HPDE6-E6E7 (cell line): ENCODE measurements around the gene PYGM.
A peak's percentile ranks its signal among the peaks of the same experiment; 100 is the strongest.

ENCODE experiments used
- DNase-seq: peaks from one replicate; pipeline ENCODE4 v3.0.0; 2011; ENCODE audit warnings: missing footprints; ENCODE audit errors: extremely low spot score

PYGM gene

DNA sequence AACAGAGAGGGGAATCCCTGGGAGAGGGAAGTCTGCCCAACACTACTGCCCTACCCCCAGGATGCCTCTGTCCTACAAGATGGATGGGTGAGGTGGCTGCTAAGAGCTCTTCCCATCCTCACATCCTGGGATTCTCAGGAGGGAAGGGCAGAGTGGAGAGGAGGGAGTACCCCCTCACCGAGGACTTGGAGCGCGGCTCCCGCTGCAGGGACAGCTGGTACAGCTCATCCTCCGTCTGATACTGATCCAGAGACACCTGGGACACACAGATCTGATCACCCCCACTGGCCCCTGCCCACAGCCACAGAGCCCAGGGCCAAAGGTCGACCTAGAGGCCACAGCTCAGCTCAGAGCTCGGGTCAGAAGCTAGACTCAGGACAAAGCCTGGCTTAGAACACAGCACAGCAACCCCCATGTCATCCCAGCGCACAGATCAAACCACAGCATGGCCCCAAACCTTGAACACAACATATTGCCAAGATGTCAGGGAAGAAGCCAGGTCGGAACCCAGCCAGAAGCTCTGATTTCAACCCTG lies 24.0 kb downstream of the PYGM start:
- no peak for DNase-seq

DNA sequence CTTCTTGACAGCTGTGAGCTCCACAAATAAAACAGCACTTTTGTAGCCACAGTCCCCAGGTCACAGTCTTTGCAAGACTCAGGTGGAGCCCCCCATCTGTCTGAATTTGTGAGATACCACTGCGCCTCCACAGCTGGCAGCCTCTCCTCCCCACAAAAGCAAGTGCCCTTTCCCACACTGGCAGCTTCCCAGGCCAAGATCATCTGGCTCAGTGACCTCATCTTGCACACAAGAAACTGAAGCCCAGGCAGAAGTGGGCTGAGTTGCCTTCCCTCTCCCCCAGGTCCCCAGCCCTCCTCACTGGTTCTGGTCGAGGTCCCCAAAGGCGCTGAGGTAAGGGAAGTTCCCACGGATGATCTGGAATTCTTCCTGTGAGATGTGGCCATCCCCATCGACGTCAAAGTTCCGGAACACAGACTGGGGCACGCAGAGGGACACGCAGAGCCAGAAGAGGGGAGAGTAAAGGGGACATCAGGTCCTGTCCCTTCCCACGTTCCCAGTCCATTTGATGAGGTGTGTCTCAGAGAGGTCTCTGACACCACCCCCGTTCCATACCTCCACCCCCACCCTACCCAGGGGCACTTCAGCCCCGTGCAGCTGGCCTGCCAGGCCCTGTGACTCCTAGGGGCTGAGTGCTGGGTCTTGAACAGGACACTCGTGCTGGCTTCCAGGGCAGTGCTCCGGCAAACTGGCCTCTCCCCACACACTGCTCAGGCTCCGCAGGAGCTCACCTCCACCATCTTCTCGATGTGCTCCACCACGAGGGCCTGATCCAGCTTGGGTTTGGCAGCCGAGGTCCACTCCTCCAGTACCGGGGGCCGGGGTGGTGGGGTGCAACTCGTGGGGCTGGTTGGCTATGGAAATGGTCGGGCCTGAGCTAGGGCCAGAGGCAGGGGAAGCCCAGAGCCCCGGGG lies 24.7 kb downstream of the PYGM start:
- DNase-seq: no peak

DNA sequence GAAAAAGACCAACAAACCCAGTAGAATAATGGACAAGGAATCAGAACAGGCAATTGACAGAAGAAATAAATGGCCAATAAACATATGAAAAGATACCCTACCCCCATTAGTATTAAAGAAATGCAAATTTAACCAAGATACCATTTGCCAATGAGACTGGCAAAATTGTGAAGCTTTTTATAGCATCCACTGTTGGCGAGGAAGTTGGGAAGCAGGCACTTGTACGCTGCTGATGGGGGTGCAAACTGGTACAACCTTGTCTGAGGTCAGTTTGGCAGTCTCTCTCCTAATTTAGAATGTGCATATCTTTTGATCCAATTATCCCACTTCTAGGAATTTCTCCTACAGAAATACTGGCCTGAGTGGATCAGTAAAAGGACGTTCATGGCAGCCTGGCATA lies 28.2 kb downstream of the PYGM start:
- DNase-seq: no peak

DNA sequence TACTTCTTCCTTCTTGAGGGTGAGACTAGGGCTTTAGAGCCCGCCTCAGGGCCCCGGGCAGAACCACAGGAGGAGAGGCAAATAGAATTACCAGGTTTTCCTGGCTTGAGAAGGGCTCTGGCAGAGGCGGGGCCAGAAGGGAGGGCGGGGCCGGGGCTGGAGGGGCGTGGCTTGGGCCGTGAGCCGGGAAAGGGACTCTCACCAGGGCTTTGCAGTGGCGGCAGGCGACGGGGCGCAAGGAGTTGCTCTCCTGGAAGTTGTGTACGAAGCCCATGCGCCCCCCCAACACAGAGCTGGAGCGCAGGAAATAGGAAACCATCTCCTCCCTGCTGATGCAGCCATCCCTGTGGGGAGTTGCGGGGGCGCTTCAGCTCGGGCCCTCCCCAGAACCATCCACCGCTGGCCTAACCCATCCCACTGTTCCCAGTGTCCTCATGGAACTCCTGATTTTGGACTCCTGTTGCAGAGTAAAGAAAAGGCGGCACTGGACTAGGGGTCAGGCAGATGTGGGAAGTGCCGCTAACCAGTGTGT lies 29.9 kb downstream of the PYGM start:
- no peak for DNase-seq

DNA sequence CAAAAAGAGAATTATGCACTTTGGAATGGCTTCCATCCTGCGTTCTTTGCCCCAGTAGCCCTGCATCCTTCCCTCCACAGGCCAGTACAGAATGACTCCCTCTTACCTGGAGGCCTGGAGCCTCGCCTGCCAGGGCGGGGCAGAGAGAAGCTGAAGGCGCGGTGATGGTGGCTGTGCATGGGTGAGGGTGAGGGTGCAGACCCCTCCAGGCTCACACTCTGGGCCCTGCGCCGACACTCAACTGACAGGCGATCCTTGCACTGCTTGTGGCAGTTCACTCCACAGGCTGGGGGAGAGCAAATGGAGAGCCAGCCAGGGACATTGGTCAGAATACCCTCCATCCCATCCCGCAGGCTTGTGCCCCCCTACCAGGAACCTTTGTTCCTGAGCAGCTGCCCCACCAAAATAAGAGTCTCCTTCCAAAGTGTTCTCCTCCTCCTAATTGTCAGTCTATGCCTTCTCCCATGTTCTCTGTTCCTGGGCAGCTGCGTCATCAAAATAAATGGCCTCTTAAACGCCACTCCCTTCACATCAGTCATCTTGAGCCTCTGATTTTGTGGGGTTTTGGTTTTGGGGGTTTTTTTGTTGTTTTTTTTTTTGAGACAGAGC lies 30.9 kb downstream of the PYGM start:
- DNase-seq: no peak

DNA sequence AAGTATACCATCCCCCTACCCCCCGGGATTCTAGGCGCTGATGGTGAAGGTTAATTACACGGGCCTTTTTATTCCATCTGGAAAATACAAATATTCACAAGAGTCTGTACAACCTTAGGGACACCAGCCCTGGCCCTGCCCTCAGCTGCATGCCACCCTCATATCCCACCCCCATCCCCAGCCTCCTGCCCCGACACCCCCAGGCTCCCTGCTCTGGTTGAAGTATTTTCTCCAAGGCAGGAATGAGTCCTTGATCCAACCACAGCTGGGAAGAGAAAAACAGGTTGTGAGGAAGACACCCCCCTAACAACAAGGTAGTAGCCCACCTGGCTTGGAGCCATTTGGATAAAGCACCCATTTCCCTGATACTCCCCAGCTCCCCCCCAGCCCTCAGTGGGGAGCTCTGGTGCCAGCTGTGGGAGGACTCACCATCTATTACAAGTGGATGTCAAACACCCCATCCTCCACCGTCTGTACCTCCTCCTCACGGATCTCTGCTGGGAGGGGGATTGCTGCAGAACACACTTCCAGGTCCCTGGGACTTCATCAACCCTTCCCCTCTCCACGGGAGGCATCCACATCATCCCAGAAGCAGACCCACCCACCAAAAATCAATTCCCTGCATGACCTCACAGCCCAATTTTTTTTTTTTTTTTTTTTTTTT lies 32.8 kb downstream of the PYGM start:
- DNase-seq: no peak

DNA sequence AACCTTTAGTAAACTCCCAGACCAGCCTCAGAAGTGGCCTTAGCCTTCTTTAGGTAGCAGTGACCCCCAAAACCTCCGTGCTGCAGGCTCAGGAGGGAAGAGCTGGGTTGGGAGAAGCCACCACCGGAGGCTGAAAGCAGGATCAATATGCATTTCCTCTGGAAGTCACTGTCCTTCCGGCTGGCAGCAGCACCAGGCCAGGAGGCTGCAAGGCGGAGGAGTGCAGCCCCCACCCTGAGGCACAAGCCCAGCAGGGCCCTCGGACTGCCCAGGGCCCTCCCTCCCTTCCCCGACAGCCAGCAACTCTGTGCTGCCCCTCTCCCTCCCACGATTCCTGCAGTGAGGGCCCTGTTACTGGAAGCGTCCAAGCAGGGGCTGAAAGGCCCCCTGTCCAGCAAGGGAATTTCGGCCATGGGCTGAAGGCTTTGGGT lies 33.5 kb downstream of the PYGM start:
- no peak for DNase-seq

DNA sequence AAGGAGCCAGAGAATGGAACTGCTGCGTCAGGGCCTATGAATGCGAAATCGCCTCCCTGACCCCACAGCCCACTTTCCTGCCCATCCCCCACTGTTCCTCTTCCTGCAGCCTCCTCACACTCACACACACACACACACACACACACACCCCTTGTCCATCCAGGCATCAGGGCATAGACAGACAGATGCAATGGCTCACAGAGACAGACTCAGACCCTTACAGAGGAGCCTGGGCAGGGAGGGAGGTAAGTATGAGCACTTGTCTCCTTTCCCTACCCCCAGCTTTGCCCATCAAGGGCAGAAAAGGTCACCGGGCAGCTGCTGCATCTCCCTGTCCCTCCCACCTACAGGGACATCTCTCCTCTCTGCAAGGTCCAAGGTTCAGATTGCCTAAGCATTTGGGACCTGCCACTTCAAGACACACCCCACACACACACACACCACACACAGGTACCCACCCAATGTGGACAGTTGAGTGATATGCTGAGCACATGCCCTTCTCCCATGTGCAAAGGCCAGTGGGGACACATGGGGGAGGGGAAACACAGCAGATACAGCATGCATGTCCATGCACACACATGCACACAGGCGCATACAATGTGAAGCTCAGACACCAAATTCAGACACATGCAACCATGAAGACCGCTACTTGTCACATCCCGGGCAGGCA lies 34.8 kb downstream of the PYGM start:
- DNase-seq: no peak

DNA sequence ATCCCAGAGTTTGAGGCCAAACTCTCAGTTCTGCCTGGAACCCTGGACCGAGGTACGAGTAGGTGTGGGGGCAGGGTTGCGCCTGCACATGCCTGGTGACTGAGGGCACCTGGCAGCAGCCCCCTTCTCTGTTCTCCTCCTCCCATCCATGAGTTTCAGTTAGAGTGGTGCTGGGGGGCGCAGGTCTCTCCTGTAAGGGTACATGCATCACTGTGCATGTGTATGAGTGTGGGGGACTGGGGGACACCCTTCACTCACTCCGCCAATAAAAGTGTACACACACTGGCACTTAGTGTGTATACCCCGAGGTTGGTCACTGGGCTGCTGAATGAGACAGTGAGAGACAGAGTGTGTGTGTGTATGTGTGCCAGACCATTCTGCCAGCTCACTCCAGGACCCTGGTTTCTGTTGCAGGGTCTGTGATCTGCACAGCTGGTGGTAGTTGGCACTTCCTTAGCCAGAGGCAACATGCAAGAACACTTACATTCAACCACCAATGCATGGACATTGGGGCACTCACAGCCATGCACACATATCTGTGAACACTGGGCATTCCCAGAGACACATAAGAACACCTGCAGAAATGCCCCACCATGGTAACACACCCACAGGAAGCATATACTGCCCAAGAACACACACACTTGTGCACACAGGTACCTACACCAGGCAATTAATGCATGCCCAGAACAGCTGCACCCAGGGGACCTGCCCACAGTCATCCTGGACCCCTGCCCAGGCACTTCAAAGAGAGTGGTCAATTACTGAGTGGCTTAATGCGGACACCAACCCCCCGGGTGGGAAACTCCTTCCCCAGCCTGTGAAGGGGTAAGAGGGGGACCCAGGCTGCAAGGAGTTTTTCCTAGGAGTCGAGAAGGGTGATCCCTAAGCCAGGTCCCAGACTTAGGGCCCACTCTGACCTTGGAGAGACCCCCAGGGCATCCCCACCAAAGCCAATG lies 35.6 kb downstream of the PYGM start:
- no peak for DNase-seq

DNA sequence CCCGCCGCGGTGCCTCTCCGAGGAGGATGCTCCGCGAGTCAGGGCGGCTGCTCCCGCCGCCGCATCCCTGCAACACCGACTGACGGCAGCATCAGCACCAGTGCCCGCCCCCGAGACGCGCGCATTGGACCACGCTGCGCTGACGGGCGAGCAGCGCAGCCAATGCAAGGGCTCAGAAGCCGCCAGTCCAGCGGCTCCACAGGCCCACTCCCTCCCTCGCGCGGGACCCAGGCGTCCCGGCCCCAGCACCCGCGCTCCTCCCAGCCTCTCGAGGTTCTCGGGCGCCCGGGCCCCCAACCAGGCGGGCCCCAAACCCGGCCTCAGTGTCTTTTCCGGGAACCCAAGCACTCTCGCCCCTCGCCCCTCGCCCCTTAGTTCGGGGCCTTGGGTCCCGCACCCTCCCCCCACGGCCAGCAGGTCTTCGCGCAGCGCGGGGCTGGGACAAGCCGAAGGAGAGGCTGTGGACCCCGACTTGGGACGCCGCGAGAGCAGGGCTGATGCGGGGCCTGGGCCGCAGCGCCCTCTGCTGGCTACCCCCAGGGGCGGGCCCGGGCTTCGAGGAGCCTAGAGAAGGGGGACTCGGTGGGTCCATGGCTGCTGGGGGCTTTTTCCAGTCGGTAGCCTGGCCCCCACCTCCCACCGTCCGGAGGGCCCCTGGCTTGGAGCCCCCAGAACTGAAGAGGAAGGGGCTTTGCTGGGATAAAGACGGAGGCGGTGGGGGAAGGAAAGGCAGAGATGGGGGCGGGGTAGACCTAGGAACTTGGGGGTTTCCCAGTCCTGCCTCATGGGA lies 36.5 kb downstream of the PYGM start, which contains the start of gene NRXN2:
Gene NRXN2, minus strand, starts transcription at position 81 of the 790 bp plus-strand sequence. CDS start 9,498 bp downstream, outside the sequence.
- peak; percentile 97 for DNase-seq

DNA sequence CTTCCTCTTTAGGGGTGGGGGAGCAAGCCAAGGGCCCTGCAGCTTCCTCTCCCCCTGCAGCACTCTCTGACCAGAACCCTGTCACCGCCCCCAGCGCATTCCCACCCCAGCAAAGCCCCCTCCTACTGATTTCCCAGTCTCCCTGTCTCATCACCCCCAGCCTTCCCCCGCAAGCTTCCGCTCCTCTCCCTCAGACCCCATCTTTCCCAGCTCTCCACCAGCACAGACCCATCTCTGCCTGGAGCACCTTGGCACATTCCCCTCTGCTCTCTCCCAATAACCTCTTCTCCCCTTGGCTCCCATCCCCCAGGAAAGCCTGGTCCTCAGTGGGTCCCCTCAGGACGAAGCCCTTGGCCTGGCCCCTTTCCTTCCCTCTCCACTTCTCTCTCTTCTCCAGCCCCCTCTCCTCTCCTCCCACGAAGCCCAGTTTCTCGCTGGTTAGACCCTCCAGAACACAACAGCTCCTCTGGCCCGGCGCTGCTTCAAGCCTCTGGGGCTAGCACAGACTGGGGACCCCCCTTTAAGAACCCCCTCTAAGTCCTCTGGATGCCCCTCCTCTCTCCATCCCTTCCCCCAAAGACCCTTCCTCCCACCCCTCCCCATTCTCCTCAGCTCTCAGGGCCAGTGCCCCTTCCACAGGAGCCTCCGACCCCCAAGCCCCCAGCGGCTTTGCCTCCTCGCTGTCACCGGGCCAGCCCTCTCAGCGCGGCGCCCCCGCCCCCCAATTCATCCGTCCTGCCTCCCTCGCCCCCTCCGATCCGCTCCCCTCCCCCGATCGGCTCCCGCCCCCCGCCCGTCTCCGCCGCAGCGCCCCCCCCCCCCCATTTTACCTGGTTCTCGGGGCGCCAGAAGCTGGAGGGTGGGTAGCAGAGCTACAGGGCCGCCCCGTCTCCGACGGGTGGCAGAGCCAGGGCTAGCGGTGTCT lies 37.4 kb downstream of the PYGM start:
- DNase-seq: no peak

DNA sequence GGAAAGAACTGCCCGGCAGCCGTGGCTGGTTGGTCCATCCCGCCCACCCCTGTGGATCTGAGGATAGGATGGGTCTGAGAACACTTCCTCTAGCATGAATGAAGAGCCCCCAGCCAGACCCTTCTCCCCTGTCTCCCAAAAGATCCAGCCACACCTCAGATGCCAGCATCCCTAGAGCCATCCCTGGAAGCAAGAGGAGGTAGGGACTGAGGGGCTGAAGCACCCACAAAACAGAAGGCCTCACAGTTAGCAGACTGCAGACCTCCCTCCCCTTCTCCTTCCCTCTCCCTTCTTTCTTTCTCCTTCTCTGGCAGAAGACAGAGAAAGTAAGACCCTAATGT lies 38.4 kb downstream of the PYGM start:
- no peak for DNase-seq

DNA sequence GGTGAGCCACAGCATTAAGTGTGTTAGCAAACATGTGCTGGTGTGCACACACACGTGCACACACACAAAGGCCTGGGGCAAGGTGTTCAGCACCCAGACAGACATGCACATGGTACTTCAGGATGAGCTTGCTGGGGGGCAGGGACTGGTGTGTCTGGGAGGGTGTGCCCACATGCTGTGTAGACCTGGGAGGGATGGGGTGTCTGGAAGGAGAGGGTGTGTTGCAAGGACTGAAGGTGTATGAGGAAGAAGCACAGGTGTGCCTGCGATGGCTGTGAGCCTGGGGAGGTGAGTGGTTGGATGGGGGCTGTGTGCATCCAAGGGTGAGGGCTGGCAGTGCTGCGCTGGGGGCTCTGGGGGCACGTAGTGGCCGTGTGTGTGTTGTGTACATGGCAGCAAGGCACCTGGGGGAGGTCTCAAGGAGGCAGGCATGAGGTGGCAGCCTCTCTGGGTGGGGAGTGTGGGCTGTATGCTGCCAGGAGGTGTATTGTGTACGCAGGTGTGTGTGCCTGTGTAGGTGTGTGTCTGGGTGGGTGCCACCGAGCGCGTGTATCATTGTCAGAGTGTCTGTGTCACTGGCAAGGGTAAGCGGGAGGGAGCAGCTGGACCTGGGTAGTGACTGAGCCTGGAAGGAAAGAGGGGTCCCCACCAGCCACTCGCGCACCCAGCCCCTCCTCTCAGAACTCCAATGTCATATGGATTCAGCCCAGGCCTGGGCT lies 39.0 kb downstream of the PYGM start:
- no peak for DNase-seq

DNA sequence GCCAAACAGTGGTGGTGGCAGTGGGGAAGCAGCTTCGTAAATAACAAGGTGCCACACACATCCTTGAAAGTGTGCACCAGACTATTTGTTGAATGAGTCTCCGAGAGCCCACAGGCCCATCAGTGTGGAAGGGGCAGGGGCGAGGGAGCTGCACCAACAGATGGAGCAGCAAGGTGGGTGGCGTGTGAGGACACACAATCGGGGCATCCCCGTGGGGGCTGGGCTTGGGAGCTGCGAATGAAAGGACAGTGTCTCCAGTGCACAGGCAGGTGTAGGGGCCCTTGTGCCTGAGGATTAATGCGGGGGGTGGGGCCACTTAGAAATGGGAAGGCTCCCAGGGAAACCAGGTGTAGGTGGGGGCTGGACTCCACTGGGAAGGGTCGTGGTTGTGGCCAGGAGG lies 39.6 kb downstream of the PYGM start:
- no peak for DNase-seq

DNA sequence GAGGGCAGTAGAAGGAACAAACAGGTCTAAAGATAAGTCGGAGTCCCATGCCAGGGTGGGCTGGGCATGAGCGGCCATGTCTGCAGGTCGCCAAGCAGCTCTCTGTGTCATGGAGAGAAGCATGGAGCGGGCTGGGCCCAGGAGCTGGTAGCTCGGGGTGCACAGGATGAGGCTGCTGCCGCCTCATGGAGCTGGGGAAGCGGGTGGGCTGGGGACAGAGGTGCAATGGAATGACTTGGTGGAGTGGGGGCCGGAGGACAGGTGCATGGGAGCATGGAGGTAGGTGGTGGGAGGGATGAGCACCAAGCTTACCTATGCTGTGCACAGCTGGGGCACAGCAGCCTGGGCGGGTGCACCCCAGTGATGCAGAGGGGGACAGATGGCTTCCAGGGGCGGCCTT lies 40.4 kb downstream of the PYGM start:
- no peak for DNase-seq

DNA sequence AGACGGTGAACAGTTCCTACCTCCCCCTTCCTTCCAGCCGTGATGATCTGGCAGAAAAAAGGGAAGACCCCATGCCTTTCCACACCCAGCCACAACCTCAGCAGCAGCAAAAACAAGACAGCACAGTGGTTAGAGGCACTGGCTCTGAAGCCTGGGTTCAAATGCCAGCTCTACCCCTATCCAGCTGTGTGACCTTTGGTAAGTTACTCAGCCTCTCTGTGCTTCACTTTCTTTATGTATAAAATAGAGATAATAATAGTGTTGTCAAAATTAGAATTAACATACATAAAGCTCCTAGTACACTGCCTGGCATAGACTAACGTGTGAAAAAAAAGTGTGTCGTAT lies 41.0 kb downstream of the PYGM start:
- no peak for DNase-seq

DNA sequence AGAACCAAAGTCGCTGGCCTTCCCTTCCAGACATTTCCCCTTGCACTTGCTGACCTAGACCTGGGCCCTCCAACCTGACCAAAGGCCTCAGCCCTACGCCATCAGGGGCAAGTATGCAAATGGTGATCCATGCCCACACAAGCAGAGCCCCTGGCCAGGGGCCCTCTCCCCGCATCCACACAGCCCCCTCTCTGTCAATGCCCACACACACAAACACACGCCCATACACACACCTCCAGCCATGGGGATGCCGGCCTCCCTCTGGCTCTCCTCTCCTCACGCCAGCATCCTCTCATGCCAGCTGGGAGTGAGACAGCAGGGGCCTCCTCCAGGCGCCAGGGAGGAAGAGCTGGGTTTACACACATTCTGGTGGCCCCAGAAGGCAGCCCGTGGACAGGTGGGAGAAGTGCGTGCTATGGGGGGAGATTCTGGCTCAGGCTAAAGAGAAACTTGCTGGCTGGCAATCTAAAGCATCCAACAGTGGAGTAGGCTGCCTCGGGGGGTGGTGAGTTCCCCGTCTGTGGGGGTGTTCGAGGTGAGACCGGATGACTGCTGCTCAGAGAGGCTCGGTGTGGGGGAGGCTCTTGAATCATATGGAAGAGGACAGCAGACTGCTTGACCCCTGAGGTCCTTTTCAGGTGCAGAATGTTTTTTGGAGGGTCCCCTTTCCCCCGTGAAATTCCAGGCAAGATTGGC lies 41.5 kb downstream of the PYGM start:
- no peak for DNase-seq

DNA sequence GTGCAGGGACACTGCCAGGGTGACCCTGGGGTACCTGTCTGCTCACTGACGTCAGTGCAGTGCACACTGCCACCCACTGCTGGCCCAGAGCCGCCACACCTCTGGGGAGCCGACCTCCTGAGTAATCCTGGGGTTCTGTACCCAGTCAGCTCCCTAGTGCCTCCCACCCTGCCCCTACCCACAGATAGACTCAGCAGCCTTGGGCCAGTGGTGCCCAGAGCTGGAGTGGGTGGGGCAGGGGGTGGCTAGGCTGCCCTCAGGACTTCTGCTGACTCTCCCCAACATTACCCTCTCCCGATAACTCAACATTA lies 42.6 kb downstream of the PYGM start:
- no peak for DNase-seq
